ENCODE measurements around the gene RPL23. TPM values are rescaled to one million over a fixed set of nuclear protein-coding genes. Genes with fewer than 3 reads are reported as not detected.
A peak's percentile ranks its signal among the peaks of the same experiment; 100 is the strongest.

Gene RPL23
- total RNA-seq, 1 donor: 1,618 TPM

GRCh38 chr17:38798614-38799500, 54.7 kb downstream of the RPL23 start:
- Histone ChIP-seq H3K27me3 (ENCODE audit: insufficient read depth, low read length) (no peaks in the 10 kb centered on the region), H3K9me3 (ENCODE audit: low read depth, low read length) (no peaks in the 10 kb centered on the region), H3K4me1 (ENCODE audit: insufficient read depth, low read length) (peaks cover 27% of the 10 kb centered on the region), H3K4me3 (ENCODE audit: low read length) (peak overlapping the region; percentile 69)

Other genes starting within 250 kb of the RPL23 start
- gene SRCIN1, start 247.8 kb downstream of the RPL23 start, total RNA-seq: not detected
- 0.63 TPM for gene EPOP, start 178.8 kb downstream of the RPL23 start, total RNA-seq
- 95.9 TPM for gene MLLT6, start 148.4 kb downstream of the RPL23 start, total RNA-seq
- 1.8 TPM for gene CISD3, start 123.4 kb downstream of the RPL23 start, total RNA-seq
- gene PCGF2, start 105.4 kb downstream of the RPL23 start, total RNA-seq: not detected
- 95.5 TPM for gene PSMB3, start 101.0 kb downstream of the RPL23 start, total RNA-seq
- gene PIP4K2B, start 54.2 kb downstream of the RPL23 start, total RNA-seq: 17.8 TPM
- 30.0 TPM for gene CWC25, start 28.4 kb downstream of the RPL23 start, total RNA-seq
- 103 TPM for gene LASP1, start 16.3 kb upstream of the RPL23 start, total RNA-seq
- not detected for gene FBXO47, start 113.7 kb upstream of the RPL23 start, total RNA-seq

Data from mononuclear cell (primary cell).